Left lobe of liver (tissue), 2 donors: ENCODE data around the gene VPS4A. TPM values are rescaled to one million over a fixed set of nuclear protein-coding genes. Genes with fewer than 3 reads are reported as not detected.

Experiments
- ATAC-seq: fragments of 200-7000 bp; cut with Tn5 transposase; one replicate; pipeline ENCODE4 v1.9.1; 2020; ENCODE audit warnings: mild to moderate bottlenecking, moderate library complexity
- DNase-seq: peaks from one replicate; pipeline ENCODE4 v3.0.0-alpha.2; 2020; ENCODE audit warnings: low spot score
- total RNA-seq: library from RNA; stranded (reverse); gene quantifications from one replicate; pipeline ENCODE4 v1.2.1, GENCODE V29; 2021
- donor health status: DM: no; HTN: no; CAD: no; lungs with moderate emphysema.
- donor health status: DM: no; HTN: yes; CAD: no.

The VPS4A gene
- total RNA-seq, 1 donor from 2014 or later, result 12.9 TPM

DNA sequence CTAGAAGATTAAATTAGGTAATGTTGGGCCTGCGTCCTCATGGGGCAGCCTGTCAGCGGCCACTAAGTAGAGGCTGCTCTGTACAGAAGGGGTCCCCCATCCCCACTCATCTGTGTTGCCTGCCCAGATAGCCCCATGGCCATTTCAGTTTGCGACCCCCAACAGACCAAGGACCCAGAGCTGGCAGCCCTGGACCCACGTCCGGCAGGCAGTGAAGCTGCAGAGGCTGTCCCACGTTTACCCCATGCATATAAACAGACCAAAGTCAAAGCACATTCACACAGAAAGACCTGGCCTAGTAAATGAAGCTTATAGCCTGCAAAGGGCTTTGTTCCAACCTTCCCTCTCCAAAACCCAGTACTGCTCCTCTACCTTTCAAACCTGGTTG is 14.6 kb downstream of the VPS4A start:
- DNase-seq (no peak), ATAC-seq (peak; percentile 2)

DNA sequence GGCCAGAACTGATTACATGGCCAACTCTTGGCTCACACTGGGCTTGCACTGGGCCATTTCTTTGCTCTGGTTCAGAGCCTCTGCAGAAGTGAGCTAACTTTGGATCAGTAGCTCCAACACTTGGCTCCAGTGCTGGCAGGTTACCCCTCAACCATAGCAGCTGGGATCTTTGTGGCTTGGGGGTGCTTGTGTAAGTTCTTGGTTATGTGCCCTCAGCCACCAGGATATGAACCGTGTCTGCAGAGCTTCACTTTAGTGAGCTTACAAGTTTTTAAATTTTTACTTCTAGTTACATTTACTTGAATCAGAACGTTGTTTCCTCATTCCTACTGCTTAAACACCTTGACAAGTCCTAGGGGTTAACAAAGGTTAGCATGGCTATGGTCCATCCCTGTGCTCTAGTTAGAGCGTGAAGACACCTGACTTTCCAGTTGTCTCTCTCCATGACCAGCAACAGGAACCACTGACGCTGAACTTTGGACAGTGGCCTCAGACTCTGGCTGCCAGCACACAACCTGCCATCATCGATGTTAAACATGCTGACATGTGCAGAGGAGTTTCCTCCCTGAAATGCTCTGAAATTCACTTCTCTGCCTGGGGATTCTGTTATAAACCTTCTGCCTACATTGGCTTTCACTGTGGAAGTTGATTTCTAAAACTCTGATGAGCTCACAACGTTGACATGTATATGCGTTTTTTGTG is 15.2 kb downstream of the VPS4A start:
- ATAC-seq (peak; percentile 42), DNase-seq (peak; percentile 92)

GRCh38 chr16:69327585-69328310 is 16.6 kb downstream of the VPS4A start:
- DNase-seq (peak; percentile 41), ATAC-seq (no peak)

- ATAC-seq, result no peak
- peak; percentile 47 for DNase-seq
Observed at GRCh38 chr16:69328854-69329316, 17.7 kb downstream of the VPS4A start.

DNA sequence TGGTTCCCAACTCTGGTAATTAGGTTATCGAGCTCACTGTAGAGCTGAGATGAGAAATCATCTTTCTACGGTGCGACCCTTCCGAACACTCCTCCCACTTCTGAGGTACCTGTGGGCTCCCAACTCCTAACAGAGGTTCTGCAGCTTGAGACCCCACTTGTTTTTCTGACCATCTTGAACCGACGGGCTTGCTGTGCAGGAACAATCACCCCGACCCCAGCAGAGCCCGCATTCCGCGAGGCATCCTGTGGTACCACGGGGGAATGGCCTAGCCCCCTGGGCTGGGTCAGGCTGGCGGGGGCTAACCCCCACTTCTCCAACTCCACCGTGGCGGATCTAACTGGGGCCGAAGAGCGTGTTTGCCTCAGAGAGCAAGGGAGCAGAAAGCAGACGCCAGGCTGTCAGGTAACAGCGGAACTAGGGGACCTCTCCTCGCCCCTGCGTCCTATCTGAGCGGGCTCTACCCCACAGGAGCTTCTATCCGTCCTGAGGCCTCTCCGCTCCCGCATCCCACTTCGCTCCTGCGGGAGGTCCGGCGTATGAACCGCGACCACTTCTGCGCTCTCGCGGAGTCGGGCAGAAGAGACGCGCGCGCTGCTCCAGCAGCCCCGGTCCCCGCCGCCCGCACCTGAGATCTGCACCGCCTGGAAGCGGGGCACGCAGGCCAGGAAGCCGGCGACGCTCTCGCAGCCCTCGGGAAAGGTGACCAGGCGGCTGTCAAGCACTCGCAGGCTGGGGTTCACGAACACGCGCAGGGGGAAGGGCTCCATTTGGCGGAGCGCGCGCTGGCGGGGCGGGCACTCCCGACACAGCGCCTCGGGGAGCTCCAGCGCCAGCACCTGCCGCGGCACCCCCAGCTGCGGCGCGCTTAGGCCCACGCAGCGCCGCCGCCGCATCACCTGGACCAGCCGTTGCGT is 18.5 kb downstream of the VPS4A start:
- DNase-seq (peak; percentile 68), ATAC-seq (peak; percentile 55)

DNA sequence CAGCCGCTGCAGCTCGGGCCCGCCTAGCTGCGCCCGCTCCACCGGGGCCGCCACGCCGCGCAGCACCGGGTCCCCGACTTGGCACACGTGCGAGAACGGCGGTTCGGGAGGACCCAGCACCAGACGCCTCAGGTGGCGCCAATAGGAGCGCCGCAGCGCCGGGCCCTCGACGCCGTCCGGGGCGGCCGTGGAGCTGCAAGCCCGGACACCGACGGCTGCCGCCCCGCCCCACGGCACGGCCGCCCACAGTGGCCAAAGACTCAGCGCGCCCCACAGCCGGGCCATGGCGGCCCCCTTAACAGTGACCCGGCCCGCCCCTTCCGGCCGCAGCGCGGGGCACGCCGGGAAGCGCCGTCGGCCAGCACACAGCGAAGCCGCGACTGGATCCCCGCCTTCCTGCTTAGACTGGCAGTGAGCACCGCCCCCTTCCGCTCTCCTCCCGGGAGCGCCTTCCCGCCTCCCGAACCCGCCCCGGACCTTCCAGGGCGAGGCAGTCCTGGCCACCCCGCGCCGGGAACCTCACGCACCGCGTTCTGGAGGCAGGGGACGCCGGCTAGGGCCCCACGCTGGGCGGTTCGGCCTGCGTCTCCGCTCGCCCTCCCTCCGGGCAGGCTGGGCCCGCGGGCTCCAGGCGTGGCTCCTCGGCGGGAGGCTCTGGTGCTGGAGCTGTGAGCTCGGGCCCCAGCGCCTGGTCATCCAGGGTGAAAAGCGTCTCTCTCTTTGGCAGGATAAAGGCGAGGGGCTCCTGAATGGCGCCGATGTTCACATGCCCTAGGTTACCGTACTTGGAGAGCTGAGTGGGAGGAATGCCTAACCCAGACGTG is 19.3 kb downstream of the VPS4A start, which contains the start of gene PDF:
PDF (minus strand) TSS at position 303 of the 824 bp plus-strand sequence; CDS start at position 285, 18 bp downstream.
- peak; percentile 96 for DNase-seq
- peak; percentile 85 for ATAC-seq

- ATAC-seq (no peak), DNase-seq (no peak)
Observed at GRCh38 chr16:69334696-69335095, 23.5 kb downstream of the VPS4A start.

- DNase-seq (no peak), ATAC-seq (peak; percentile 1)
Observed at GRCh38 chr16:69338557-69339288, 27.6 kb downstream of the VPS4A start.

DNA sequence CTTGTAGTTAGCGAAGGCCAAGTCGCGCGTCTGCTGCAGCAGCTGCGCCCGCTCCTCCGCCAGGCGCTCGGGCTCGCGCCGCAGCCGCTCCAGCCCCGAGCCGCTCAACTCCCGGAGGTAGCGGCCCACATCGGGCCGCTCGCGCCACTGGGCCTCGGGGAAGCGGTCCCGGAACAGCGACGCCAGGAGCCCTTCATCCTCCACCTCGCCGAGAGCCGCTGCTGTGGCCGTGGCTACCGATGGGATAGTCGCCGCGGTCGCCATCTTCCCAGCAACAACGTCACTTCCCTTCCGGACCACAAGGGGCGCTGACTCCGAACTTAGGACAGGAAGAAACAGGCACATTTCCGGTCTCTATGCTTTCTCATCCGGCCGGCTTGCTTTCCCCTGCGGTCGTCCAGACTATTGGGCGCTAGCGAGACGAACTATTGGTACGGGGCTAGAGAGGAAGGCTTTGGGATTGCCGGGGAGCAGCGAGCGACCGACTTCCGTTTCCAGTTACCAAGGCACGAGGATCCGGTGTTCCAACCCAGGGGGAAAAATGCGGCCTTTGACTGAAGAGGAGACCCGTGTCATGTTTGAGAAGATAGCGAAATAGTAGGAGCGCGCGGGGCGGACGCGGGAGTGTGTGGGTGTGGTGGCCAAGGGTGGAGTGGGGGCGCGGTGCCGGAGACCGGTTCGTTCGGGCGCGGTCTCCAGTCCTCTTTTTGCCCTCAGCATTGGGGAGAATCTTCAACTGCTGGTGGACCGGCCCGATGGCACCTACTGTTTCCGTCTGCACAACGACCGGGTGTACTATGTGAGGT is 28.3 kb downstream of the VPS4A start, which contains the start of the genes COG8 and NIP7:
COG8 (minus strand) TSS at position 276 of the 806 bp plus-strand sequence; CDS start at position 264, 12 bp downstream.
NIP7 (plus strand) TSS at position 484 of the 806 bp plus-strand sequence; CDS start at position 542, 58 bp downstream.
- DNase-seq (peak; percentile 96), ATAC-seq (peak; percentile 96)

- no peak for DNase-seq
Observed at GRCh38 chr16:69340095-69340644, 29.0 kb downstream of the VPS4A start.

DNA sequence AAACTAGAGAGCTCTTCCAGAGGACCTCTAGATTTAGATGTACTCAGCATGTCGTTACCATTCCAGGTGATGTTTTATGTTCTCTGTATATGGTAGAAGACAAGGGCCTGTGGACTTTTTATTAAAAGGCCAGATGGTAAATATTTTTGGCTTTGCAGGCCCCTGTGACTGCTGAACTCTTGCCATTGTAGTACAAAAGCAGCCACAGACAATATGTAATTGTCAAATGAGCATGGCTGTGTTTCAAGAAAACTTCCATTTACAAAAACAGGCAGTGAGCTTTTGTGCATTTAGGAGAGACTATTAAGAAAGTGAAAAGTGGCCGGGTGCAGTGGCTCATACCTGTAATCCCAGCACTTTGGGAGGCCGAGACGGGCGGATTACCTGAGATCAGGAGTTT is 33.0 kb downstream of the VPS4A start:
- DNase-seq (no peak), ATAC-seq (no peak)

More at GRCh38 chr16:69340095-69340644, 29.0 kb downstream of the VPS4A start:
- ATAC-seq, result no peak

DNA sequence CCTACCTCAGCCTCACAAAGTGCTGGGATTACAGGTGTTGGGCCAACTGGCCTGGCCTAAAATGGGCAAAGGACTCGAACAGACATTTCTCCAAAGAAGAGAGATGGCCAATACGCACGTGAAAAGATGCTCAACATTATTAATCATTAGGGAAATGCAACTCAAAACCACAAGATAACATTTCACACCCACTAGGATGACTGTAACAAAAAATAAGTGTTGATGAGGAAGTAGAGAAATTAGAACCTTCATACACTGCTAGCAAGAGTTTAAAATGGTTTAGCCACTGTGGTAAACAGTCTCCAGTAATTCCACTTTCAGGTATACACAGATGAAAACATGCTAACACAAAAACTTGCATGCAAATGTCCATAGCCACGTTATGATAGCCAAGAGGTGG is 34.8 kb downstream of the VPS4A start:
- DNase-seq (no peak), ATAC-seq (no peak)

- DNase-seq (no peak), ATAC-seq (no peak)
Observed at GRCh38 chr16:69346683-69347082, 35.5 kb downstream of the VPS4A start.

- no peak for ATAC-seq
- no peak for DNase-seq
Observed at GRCh38 chr16:69348222-69348621, 37.1 kb downstream of the VPS4A start.

GRCh38 chr16:69349536-69349935 is 38.4 kb downstream of the VPS4A start:
- DNase-seq (no peak), ATAC-seq (no peak)

DNA sequence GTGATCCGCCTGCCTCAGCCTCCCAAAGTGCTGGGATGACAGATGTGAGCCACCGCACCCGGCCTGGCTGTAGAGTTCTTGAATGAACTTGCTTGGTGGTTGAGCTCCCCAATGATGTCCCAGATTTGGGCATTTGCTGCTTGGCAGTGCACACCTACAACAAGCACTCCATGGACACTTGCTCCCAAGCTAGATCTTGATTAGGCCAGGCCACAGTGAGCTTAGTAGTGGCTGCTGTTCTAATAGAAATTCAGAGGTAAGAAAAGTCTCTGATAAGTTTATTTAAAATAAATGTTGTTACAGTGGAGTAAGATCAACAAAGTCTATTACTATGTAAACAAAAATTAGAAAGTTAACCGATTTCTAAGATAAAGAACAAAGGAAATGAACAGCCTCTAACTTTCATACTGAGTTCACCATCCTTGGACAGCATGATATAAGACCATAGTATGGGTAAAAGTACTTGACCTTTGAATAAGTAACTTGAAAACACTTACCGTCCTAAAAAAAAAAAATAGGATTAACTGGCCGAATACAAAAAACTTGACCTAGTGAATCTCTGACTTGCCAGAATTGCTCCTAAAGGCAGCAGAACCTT is 39.5 kb downstream of the VPS4A start:
- DNase-seq (no peak), ATAC-seq (peak; percentile 13)

GRCh38 chr16:69351309-69352027 is 40.3 kb downstream of the VPS4A start, which contains the start of gene TMED6:
Gene TMED6 (minus strand): TSS chr16:69351786. CDS start chr16:69351753, 33 bp downstream.
- ATAC-seq (peak; percentile 95), DNase-seq (peak; percentile 74)
